Measurements from ENCODE around the gene YY2. TPM values are rescaled to one million over a fixed set of nuclear protein-coding genes. Genes with fewer than 3 reads are reported as not detected.

The YY2 gene
- total and polyA plus RNA-seq, 2 donors (not counting 1 experiment from before 2014, with no cell fraction given), result 0.67 to 2.6 TPM

DNA sequence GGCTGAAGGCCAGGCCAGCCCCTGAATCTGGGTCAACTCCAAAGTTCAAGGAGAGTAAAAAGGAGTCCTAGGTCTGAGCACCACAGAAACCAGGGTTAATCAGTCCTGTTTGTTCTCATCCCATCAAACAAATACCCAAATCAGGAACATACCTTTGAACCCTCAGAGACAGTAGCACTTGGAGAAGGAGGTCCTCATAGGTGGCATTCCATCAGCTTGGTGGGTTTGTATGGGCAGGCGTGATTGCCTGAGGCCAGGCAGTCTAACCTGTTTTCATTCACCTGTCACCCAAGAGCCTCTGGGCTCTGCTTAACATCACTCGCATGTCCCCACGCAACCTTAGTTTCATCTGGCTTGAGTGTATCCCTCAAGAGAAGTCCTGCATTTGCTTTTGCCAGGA is 33.9 kb upstream of the YY2 start:
- CTCF ChIA-PET, result no interaction called here
- H3K4me1 Mint-ChIP-seq, result no peaks in the 10 kb centered on the region

DNA sequence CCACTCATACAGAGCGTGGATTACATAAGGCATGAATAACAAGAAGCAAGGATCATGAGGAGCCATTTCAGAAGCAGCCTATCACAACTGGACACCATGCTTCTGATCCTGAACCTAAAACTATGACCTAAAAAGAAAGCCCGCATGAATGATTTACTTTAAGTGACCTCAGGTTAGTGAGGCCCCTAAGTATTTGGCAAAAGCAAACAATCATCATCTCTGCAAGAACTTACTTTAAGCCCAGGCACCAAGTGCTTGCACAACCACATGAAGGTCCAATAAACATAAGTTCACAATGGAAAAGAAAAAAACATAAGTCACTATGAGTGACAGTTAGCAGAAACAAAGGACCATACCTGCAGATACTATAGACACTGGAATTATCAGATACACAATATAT is 24.3 kb upstream of the YY2 start:
- Histone ChIP-seq H4K20me1 (ENCODE audit: control insufficient read depth, insufficient read depth, low read length, poor library complexity, severe bottlenecking) (no peaks in the 10 kb centered on the region), H3K27ac (ENCODE audit: low read length in 2 of 2) (no peak overlapping the region), H3K4me1 (ENCODE audit: control insufficient read depth in 2 of 2, insufficient read depth in 2 of 2, low read length in 2 of 2) (no peaks in the 10 kb centered on the region), H3K79me2 (ENCODE audit: control insufficient read depth, insufficient read depth, low read length) (no peaks in the 10 kb centered on the region), H3K4me3 (ENCODE audit: control extremely low read depth in 1 of 5, extremely low read depth in 1 of 5, insufficient read depth in 1 of 5, low read depth in 2 of 5, low read length in 4 of 5) (no peak overlapping the region), H3K9me3 (ENCODE audit: control extremely low read depth in 1 of 3, control insufficient read depth in 2 of 3, insufficient read depth in 1 of 3, low read length in 2 of 3) (no peaks in the 10 kb centered on the region), H3K36me3 (replicated peaks in 1 of 2; ENCODE audit: control extremely low read depth in 1 of 2, control insufficient read depth in 1 of 2, extremely low read depth in 1 of 2, insufficient read depth in 2 of 2, low read length in 1 of 2) (no peaks in the 10 kb centered on the region), H3K27me3 (replicated peaks in 1 of 4; ENCODE audit: control extremely low read depth in 1 of 4, control insufficient read depth in 3 of 4, insufficient read depth in 4 of 4, low read length in 3 of 4) (peaks cover 0 to 3% (median 0%) of the 10 kb centered on the region in 4 experiments), H2AFZ (ENCODE audit: insufficient read depth, low read depth, low read length, poor library complexity, severe bottlenecking) (no peak overlapping the region), H3K9ac (ENCODE audit: low read length) (no peak overlapping the region), H3K4me2 (replicated peaks; ENCODE audit: low read depth, low read length, poor library complexity, severe bottlenecking) (no peak overlapping the region)
- H3K4me1 Mint-ChIP-seq, result no peaks in the 10 kb centered on the region
- no peak overlapping the region for H3K27ac Mint-ChIP-seq
- ATAC-seq (ENCODE audit: low read depth), result no peak
- DNase-seq, result no peak
- peaks cover 8% of the 10 kb centered on the region for H3K27me3 Mint-ChIP-seq
- ChIA-PET CTCF (no interaction called here), POLR2A (no interaction called here)
- TF ChIP-seq, protein P1, sequence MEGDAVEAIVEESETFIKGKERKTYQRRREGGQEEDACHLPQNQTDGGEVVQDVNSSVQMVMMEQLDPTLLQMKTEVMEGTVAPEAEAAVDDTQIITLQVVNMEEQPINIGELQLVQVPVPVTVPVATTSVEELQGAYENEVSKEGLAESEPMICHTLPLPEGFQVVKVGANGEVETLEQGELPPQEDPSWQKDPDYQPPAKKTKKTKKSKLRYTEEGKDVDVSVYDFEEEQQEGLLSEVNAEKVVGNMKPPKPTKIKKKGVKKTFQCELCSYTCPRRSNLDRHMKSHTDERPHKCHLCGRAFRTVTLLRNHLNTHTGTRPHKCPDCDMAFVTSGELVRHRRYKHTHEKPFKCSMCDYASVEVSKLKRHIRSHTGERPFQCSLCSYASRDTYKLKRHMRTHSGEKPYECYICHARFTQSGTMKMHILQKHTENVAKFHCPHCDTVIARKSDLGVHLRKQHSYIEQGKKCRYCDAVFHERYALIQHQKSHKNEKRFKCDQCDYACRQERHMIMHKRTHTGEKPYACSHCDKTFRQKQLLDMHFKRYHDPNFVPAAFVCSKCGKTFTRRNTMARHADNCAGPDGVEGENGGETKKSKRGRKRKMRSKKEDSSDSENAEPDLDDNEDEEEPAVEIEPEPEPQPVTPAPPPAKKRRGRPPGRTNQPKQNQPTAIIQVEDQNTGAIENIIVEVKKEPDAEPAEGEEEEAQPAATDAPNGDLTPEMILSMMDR (IDR thresholded peaks at IDR 0.05), result no peak
- TF ChIP-seq EZH2 (IDR thresholded peaks at IDR 0.05; ENCODE audit: borderline replicate concordance, insufficient read depth, low read depth, low read length, poor library complexity, severe bottlenecking), result no peak
- no CpG with 5 or more reads among the region's 2 CpGs for WGBS (ENCODE audit: insufficient coverage)
- no peak overlapping the region for H3K4me3 Mint-ChIP-seq
- intact Hi-C loops (cut with micrococcal nuclease), result no loop called here
- no peaks in the 10 kb centered on the region for H3K9me3 Mint-ChIP-seq (ENCODE audit: insufficient read depth)

More for the DNA sequence above, 33.9 kb upstream of the YY2 start:
- Mint-ChIP-seq H3K9me3 (ENCODE audit: insufficient read depth) (no peaks in the 10 kb centered on the region), H3K27me3 (peaks cover 3% of the 10 kb centered on the region), H3K27ac (no peak overlapping the region), H3K4me3 (no peak overlapping the region)
- TF ChIP-seq EZH2 (IDR thresholded peaks at IDR 0.05; ENCODE audit: borderline replicate concordance, insufficient read depth, low read depth, low read length, poor library complexity, severe bottlenecking), result no peak
- TF ChIP-seq, protein P1 (IDR thresholded peaks at IDR 0.05), result no peak
- no peak overlapping the region for H3K27ac ChIP-seq (ENCODE audit: low read length in 2 of 2)
- intact Hi-C loops (cut with micrococcal nuclease), result no loop called here
- no peaks in the 10 kb centered on the region for H3K36me3 ChIP-seq (replicated peaks in 1 of 2; ENCODE audit: control extremely low read depth in 1 of 2, control insufficient read depth in 1 of 2, extremely low read depth in 1 of 2, insufficient read depth in 2 of 2, low read length in 1 of 2)
- H3K9ac ChIP-seq (ENCODE audit: low read length), result no peak overlapping the region
- POLR2A ChIA-PET, result no interaction called here
- H3K4me2 ChIP-seq (replicated peaks; ENCODE audit: low read depth, low read length, poor library complexity, severe bottlenecking), result no peak overlapping the region
- no peaks in the 10 kb centered on the region for H3K4me1 ChIP-seq (ENCODE audit: control insufficient read depth in 2 of 2, insufficient read depth in 2 of 2, low read length in 2 of 2)
- no peak overlapping the region for H3K4me3 ChIP-seq (ENCODE audit: control extremely low read depth in 1 of 5, extremely low read depth in 1 of 5, insufficient read depth in 1 of 5, low read depth in 2 of 5, low read length in 4 of 5)
- no peaks in the 10 kb centered on the region for H3K9me3 ChIP-seq (ENCODE audit: control extremely low read depth in 1 of 3, control insufficient read depth in 2 of 3, insufficient read depth in 1 of 3, low read length in 2 of 3)
- 93% methylated on average over 2 of the region's 3 CpGs for WGBS (ENCODE audit: insufficient coverage)
- H3K27me3 ChIP-seq (replicated peaks in 1 of 4; ENCODE audit: control extremely low read depth in 1 of 4, control insufficient read depth in 3 of 4, insufficient read depth in 4 of 4, low read length in 3 of 4), result no peaks in the 10 kb centered on the region
- H3K79me2 ChIP-seq (ENCODE audit: control insufficient read depth, insufficient read depth, low read length), result no peaks in the 10 kb centered on the region
- DNase-seq (no peak), ATAC-seq (ENCODE audit: low read depth) (no peak)
- H4K20me1 ChIP-seq (ENCODE audit: control insufficient read depth, insufficient read depth, low read length, poor library complexity, severe bottlenecking), result no peaks in the 10 kb centered on the region
- H2AFZ ChIP-seq (ENCODE audit: insufficient read depth, low read depth, low read length, poor library complexity, severe bottlenecking), result no peak overlapping the region

Data from B cell (primary cell).